SK-N-SH treated with all-trans-retinoic acid at 6 μM for 48 hours (cell line): ENCODE measurements around the gene LRRC75A.

Experiments used
- ATAC-seq: fragments of 200-7000 bp; cut with Tn5 transposase; 3 replicates; pipeline ENCODE4 v1.9.1; 2020; ENCODE audit warnings: mild to moderate bottlenecking, moderate library complexity
- BACH2 ChIP-seq: fragments of 250-450 bp; sonication (Bioruptor Pico); IDR thresholded peaks from 2 replicates; pipeline ENCODE4 v1.9.0; 2021; ENCODE audit warnings: mild to moderate bottlenecking, borderline replicate concordance
- CREB5 ChIP-seq: fragments of 250-450 bp; sonication (Bioruptor Pico); IDR thresholded peaks from 2 replicates; pipeline ENCODE4 v1.5.1; 2020; ENCODE audit warnings: low read depth, mild to moderate bottlenecking, moderate library complexity
- CSDC2 ChIP-seq: fragments of 250-450 bp; sonication (Bioruptor Pico); IDR thresholded peaks from 2 replicates; pipeline ENCODE4 v1.5.0; 2020; ENCODE audit warnings: mild to moderate bottlenecking, moderate library complexity
- CSRNP3 ChIP-seq: fragments of 250-450 bp; sonication (Bioruptor Pico); IDR thresholded peaks from 2 replicates; pipeline ENCODE4 v1.5.1; 2021; ENCODE audit warnings: mild to moderate bottlenecking, moderate library complexity
- ESRRG ChIP-seq: fragments of 250-450 bp; sonication (Bioruptor Pico); IDR thresholded peaks from 2 replicates; pipeline ENCODE4 v1.6.1; 2021; ENCODE audit warnings: mild to moderate bottlenecking
- GLIS3 ChIP-seq: fragments of 250-450 bp; sonication (Bioruptor Pico); IDR thresholded peaks from 2 replicates; pipeline ENCODE4 v1.5.0; 2020; ENCODE audit warnings: mild to moderate bottlenecking, moderate library complexity
- ISL1 ChIP-seq: fragments of 250-450 bp; sonication (Bioruptor Pico); IDR thresholded peaks from 2 replicates; pipeline ENCODE4 v2.1.2; 2022; ENCODE audit warnings: mild to moderate bottlenecking, moderate library complexity
- OSR1 ChIP-seq: fragments of 250-450 bp; sonication (Bioruptor Pico); IDR thresholded peaks from 2 replicates; pipeline ENCODE4 v1.8.0; 2022; ENCODE audit warnings: moderate library complexity, mild to moderate bottlenecking, inconsistent platforms
- PATZ1 ChIP-seq: fragments of 250-450 bp; sonication (Bioruptor Pico); IDR thresholded peaks from 2 replicates; pipeline ENCODE4 v1.8.0; 2020; ENCODE audit warnings: mild to moderate bottlenecking, moderate library complexity, borderline replicate concordance
- POU6F1 ChIP-seq: fragments of 250-450 bp; sonication (Bioruptor Pico); IDR thresholded peaks from 2 replicates; pipeline ENCODE4 v1.8.0; 2021; ENCODE audit warnings: low read depth, mild to moderate bottlenecking, moderate library complexity, borderline replicate concordance
- PPARA ChIP-seq: fragments of 250-450 bp; sonication (Bioruptor Pico); IDR thresholded peaks from 2 replicates; pipeline ENCODE4 v1.5.0; 2020; ENCODE audit warnings: mild to moderate bottlenecking, borderline replicate concordance
- RARB ChIP-seq: fragments of 250-450 bp; sonication (Bioruptor Pico); IDR thresholded peaks from 2 replicates; pipeline ENCODE4 v1.8.0; 2021; ENCODE audit warnings: mild to moderate bottlenecking, moderate library complexity
- SNAI2 ChIP-seq: fragments of 250-450 bp; sonication (Bioruptor Pico); IDR thresholded peaks from 2 replicates; pipeline ENCODE4 v1.5.0; 2020; ENCODE audit warnings: mild to moderate bottlenecking, moderate library complexity
- TCF4 ChIP-seq: fragments of 250-450 bp; sonication (Bioruptor Pico); IDR thresholded peaks from 2 replicates; pipeline ENCODE4 v1.8.0; 2021; ENCODE audit warnings: mild to moderate bottlenecking, moderate library complexity, borderline replicate concordance
- TOX ChIP-seq: fragments of 250-450 bp; sonication (Bioruptor Pico); IDR thresholded peaks from 2 replicates; pipeline ENCODE4 v1.8.0; 2021; ENCODE audit warnings: mild to moderate bottlenecking, moderate library complexity, borderline replicate concordance
- TSHZ2 ChIP-seq: fragments of 250-450 bp; sonication (Bioruptor Pico); IDR thresholded peaks from 2 replicates; pipeline ENCODE4 v1.5.0; 2020; ENCODE audit warnings: mild to moderate bottlenecking, moderate library complexity
- ZC3H10 ChIP-seq: fragments of 250-450 bp; sonication (Bioruptor Pico); IDR thresholded peaks from 2 replicates; pipeline ENCODE4 v1.5.1; 2021; ENCODE audit warnings: mild to moderate bottlenecking, moderate library complexity
- ZFP3 ChIP-seq: fragments of 250-450 bp; sonication (Bioruptor Pico); IDR thresholded peaks from 2 replicates; pipeline ENCODE4 v1.5.0; 2020; ENCODE audit warnings: mild to moderate bottlenecking, moderate library complexity
- ZFP30 ChIP-seq: fragments of 450-650 bp; formaldehyde crosslinking; IDR thresholded peaks from 2 replicates; pipeline ENCODE4 v1.5.0; 2022; ENCODE audit warnings: mild to moderate bottlenecking, moderate library complexity
- ZNF565 ChIP-seq: fragments of 450-650 bp; formaldehyde crosslinking; conservative IDR thresholded peaks from 2 replicates; pipeline ENCODE4 v1.5.0; 2020; ENCODE audit warnings: low read depth, mild to moderate bottlenecking, moderate library complexity
- ZNF70 ChIP-seq: fragments of 450-650 bp; formaldehyde crosslinking; IDR thresholded peaks from 2 replicates; pipeline ENCODE4 v1.5.0; 2020; ENCODE audit warnings: mild to moderate bottlenecking, moderate library complexity
- ZNF8 ChIP-seq: fragments of 450-650 bp; formaldehyde crosslinking; IDR thresholded peaks from 2 replicates; pipeline ENCODE4 v1.5.0; 2020; ENCODE audit warnings: mild to moderate bottlenecking, moderate library complexity

The LRRC75A gene

GRCh38 chr17:16425202-16425601 is 66.8 kb downstream of the LRRC75A start:
- ATAC-seq, result no peak
- TF ChIP-seq RARB (CRISPR knock-in tag), result no peak
- TF ChIP-seq ESRRG, result no peak
- TF ChIP-seq BACH2 (CRISPR knock-in tag), result no peak
- no peak for TF ChIP-seq ZNF565 (CRISPR knock-in tag)
- TF ChIP-seq ZFP30, result no peak
- TF ChIP-seq ZNF8 (CRISPR knock-in tag), result no peak
- TF ChIP-seq GLIS3 (CRISPR knock-in tag), result no peak
- no peak for TF ChIP-seq TCF4 (CRISPR knock-in tag)
- no peak for TF ChIP-seq POU6F1 (CRISPR knock-in tag)

- no peak for TF ChIP-seq TSHZ2
- TF ChIP-seq GLIS3 (CRISPR knock-in tag), result no peak
- no peak for TF ChIP-seq CREB5 (CRISPR knock-in tag)
- TF ChIP-seq ISL1, result no peak
- TF ChIP-seq ESRRG, result no peak
- no peak for TF ChIP-seq BACH2 (CRISPR knock-in tag)
- TF ChIP-seq TOX, result no peak
- no peak for TF ChIP-seq PATZ1 (CRISPR knock-in tag)
- no peak for TF ChIP-seq TCF4 (CRISPR knock-in tag)
- TF ChIP-seq CSDC2 (CRISPR knock-in tag), result no peak
- ATAC-seq, result no peak
These were observed 68.6 kb downstream of the LRRC75A start for GRCh38 chr17:16423226-16423872.

GRCh38 chr17:16422416-16422815 is 69.6 kb downstream of the LRRC75A start:
- ATAC-seq, result no peak
- TF ChIP-seq ZFP3 (CRISPR knock-in tag) (no peak), RARB (CRISPR knock-in tag) (no peak), ZNF70 (CRISPR knock-in tag) (no peak), BACH2 (CRISPR knock-in tag) (no peak), OSR1 (no peak), ESRRG (no peak), ZC3H10 (CRISPR knock-in tag) (no peak), TSHZ2 (no peak), ISL1 (no peak), PPARA (no peak), ZFP30 (no peak), TCF4 (CRISPR knock-in tag) (no peak), CSRNP3 (no peak), ZNF8 (CRISPR knock-in tag) (no peak), CREB5 (CRISPR knock-in tag) (no peak), PATZ1 (CRISPR knock-in tag) (no peak), SNAI2 (CRISPR knock-in tag) (no peak)
